ENCODE results near the gene MCTP1. TPM values are rescaled to one million over a fixed set of nuclear protein-coding genes. Genes with fewer than 3 reads are reported as not detected.
A peak's percentile ranks its signal among the peaks of the same experiment; 100 is the strongest.

Gene MCTP1
- total and polyA plus RNA-seq, 4 experiments from 2014 or later = 0.31 to 0.42 (median 0.39) TPM; not detected in 1

GRCh38 chr5:94709277-94709676, 575.6 kb downstream of the MCTP1 start:
- no peaks in the 10 kb centered on the region for H3K9me3 ChIP-seq (ENCODE audit: control insufficient read depth in 1 of 2, low read length in 2 of 2)
- H3K4me3 Mint-ChIP-seq = no peak overlapping the region
- intact Hi-C loops (cut with micrococcal nuclease) = no loop called here
- H3K4me1 ChIP-seq (ENCODE audit: insufficient read depth, low read length) = no peaks in the 10 kb centered on the region
- peaks cover 3% of the 10 kb centered on the region for H3K36me3 ChIP-seq (ENCODE audit: insufficient read depth, low read length)
- no peaks in the 10 kb centered on the region for H3K27me3 Mint-ChIP-seq
- no peak overlapping the region for H3K4me3 ChIP-seq (ENCODE audit: low read length in 2 of 2)
- ChIA-PET POLR2A (ENCODE audit: partially characterized antibody) (no interaction called here), CTCF (ENCODE audit: partially characterized antibody) (no interaction called here)
- no peaks in the 10 kb centered on the region for H3K4me1 Mint-ChIP-seq
- H3K9me3 Mint-ChIP-seq = no peaks in the 10 kb centered on the region
- no peak overlapping the region for H3K27ac ChIP-seq (ENCODE audit: low read depth, low read length)
- no peak for DNase-seq
- H3K27me3 ChIP-seq (ENCODE audit: insufficient read depth, low read length) = no peaks in the 10 kb centered on the region
- H3K36me3 Mint-ChIP-seq = peaks cover 38 to 44% of the 10 kb centered on the region in 2 donors
- peak overlapping the region in 1 of 7 donors; percentile 50 for H3K27ac Mint-ChIP-seq

DNA sequence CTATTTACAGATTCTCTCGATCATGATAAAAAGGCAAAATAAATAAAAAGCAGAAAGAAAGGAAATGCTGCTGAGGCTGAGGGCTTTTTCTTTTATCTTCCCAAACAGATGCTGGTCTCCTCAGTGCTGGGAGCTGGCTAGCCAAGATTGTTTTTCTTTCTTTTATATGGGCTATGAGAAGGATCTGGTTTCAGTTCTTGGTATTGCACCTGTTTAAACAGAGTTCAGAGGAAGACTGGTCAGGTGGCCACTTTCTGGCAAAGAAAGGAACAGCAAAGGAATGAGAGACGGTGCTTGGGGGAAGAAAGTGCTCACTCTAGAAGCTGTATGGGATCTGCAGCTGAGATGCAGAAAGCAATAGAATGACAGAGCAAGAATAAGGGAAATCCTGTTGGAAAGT, 577.5 kb downstream of the MCTP1 start:
- no peaks in the 10 kb centered on the region for H3K4me1 ChIP-seq (ENCODE audit: insufficient read depth, low read length)
- Mint-ChIP-seq H3K9me3 (no peaks in the 10 kb centered on the region), H3K4me3 (no peak overlapping the region), H3K27ac (peak overlapping the region in 1 of 7 donors; percentile 15), H3K4me1 (no peaks in the 10 kb centered on the region), H3K36me3 (peaks cover 34 to 39% of the 10 kb centered on the region in 2 donors), H3K27me3 (no peaks in the 10 kb centered on the region)
- CTCF ChIA-PET (ENCODE audit: partially characterized antibody) = interaction anchor here (1.5 kb wide), 1 partner anchor 183 kb away, joined by 5 read pairs; no protein-coding TSS in a partner anchor
- intact Hi-C loops (cut with micrococcal nuclease) = no loop called here
- no peak overlapping the region for H3K4me3 ChIP-seq (ENCODE audit: low read length in 2 of 2)
- no peak overlapping the region for H3K27ac ChIP-seq (ENCODE audit: low read depth, low read length)
- H3K36me3 ChIP-seq (ENCODE audit: insufficient read depth, low read length) = peaks cover 3% of the 10 kb centered on the region
- H3K9me3 ChIP-seq (ENCODE audit: control insufficient read depth in 1 of 2, low read length in 2 of 2) = no peaks in the 10 kb centered on the region
- no peaks in the 10 kb centered on the region for H3K27me3 ChIP-seq (ENCODE audit: insufficient read depth, low read length)
- POLR2A ChIA-PET (ENCODE audit: partially characterized antibody) = no interaction called here
- DNase-seq = no peak

GRCh38 chr5:94705427-94705826, 579.5 kb downstream of the MCTP1 start:
- Mint-ChIP-seq H3K27ac (no peak overlapping the region), H3K4me3 (no peak overlapping the region), H3K9me3 (no peaks in the 10 kb centered on the region), H3K4me1 (peaks cover 0 to 3% (median 1%) of the 10 kb centered on the region in 4 donors), H3K27me3 (no peaks in the 10 kb centered on the region), H3K36me3 (peaks cover 25 to 28% of the 10 kb centered on the region in 2 donors)
- intact Hi-C loops (cut with micrococcal nuclease) = no loop called here
- no peak overlapping the region for H3K27ac ChIP-seq (ENCODE audit: low read depth, low read length)
- ChIA-PET CTCF (ENCODE audit: partially characterized antibody) (no interaction called here), POLR2A (ENCODE audit: partially characterized antibody) (no interaction called here)
- no peak for DNase-seq
- H3K4me1 ChIP-seq (ENCODE audit: insufficient read depth, low read length) = no peaks in the 10 kb centered on the region
- H3K9me3 ChIP-seq (ENCODE audit: control insufficient read depth in 1 of 2, low read length in 2 of 2) = no peaks in the 10 kb centered on the region
- no peak overlapping the region for H3K4me3 ChIP-seq (ENCODE audit: low read length in 2 of 2)
- no peaks in the 10 kb centered on the region for H3K27me3 ChIP-seq (ENCODE audit: insufficient read depth, low read length)
- H3K36me3 ChIP-seq (ENCODE audit: insufficient read depth, low read length) = no peaks in the 10 kb centered on the region

GRCh38 chr5:94702729-94703128, 582.2 kb downstream of the MCTP1 start:
- Histone ChIP-seq H3K27ac (ENCODE audit: low read depth, low read length) (no peak overlapping the region), H3K36me3 (ENCODE audit: insufficient read depth, low read length) (no peaks in the 10 kb centered on the region), H3K4me1 (ENCODE audit: insufficient read depth, low read length) (no peaks in the 10 kb centered on the region), H3K27me3 (ENCODE audit: insufficient read depth, low read length) (no peaks in the 10 kb centered on the region), H3K4me3 (ENCODE audit: low read length in 2 of 2) (no peak overlapping the region), H3K9me3 (ENCODE audit: control insufficient read depth in 1 of 2, low read length in 2 of 2) (no peaks in the 10 kb centered on the region)
- POLR2A ChIA-PET (ENCODE audit: partially characterized antibody) = no interaction called here
- Mint-ChIP-seq H3K36me3 (peaks cover 8 to 12% of the 10 kb centered on the region in 2 donors), H3K4me1 (peaks cover 0 to 5% (median 2%) of the 10 kb centered on the region in 4 donors), H3K27me3 (no peaks in the 10 kb centered on the region), H3K27ac (peak overlapping the region in 2 of 7 donors; percentile 12 to 29), H3K9me3 (no peaks in the 10 kb centered on the region), H3K4me3 (no peak overlapping the region)
- intact Hi-C loops (cut with micrococcal nuclease) = no loop called here
- CTCF ChIA-PET (ENCODE audit: partially characterized antibody) = no interaction called here
- no peak for DNase-seq

GRCh38 chr5:94700592-94700991, 584.3 kb downstream of the MCTP1 start:
- CTCF ChIA-PET (ENCODE audit: partially characterized antibody) = interaction anchor here (0.6 kb wide), 1 partner anchor 37 kb away, joined by 3 read pairs; no protein-coding TSS in a partner anchor
- Mint-ChIP-seq H3K27me3 (no peaks in the 10 kb centered on the region), H3K4me3 (no peak overlapping the region), H3K36me3 (peaks cover 7 to 9% of the 10 kb centered on the region in 2 donors), H3K9me3 (no peaks in the 10 kb centered on the region), H3K4me1 (peaks cover 0 to 5% (median 2%) of the 10 kb centered on the region in 4 donors), H3K27ac (no peak overlapping the region)
- H3K36me3 ChIP-seq (ENCODE audit: insufficient read depth, low read length) = no peaks in the 10 kb centered on the region
- H3K4me3 ChIP-seq (ENCODE audit: low read length in 2 of 2) = no peak overlapping the region
- H3K4me1 ChIP-seq (ENCODE audit: insufficient read depth, low read length) = no peaks in the 10 kb centered on the region
- POLR2A ChIA-PET (ENCODE audit: partially characterized antibody) = no interaction called here
- H3K27ac ChIP-seq (ENCODE audit: low read depth, low read length) = no peak overlapping the region
- no peak for DNase-seq
- H3K27me3 ChIP-seq (ENCODE audit: insufficient read depth, low read length) = no peaks in the 10 kb centered on the region
- no peaks in the 10 kb centered on the region for H3K9me3 ChIP-seq (ENCODE audit: control insufficient read depth in 1 of 2, low read length in 2 of 2)
- intact Hi-C loops (cut with micrococcal nuclease) = no loop called here

GRCh38 chr5:94699562-94699961, 585.3 kb downstream of the MCTP1 start:
- no peak for DNase-seq
- CTCF ChIA-PET (ENCODE audit: partially characterized antibody) = no interaction called here
- Histone ChIP-seq H3K27me3 (ENCODE audit: insufficient read depth, low read length) (no peaks in the 10 kb centered on the region), H3K27ac (ENCODE audit: low read depth, low read length) (no peak overlapping the region), H3K4me1 (ENCODE audit: insufficient read depth, low read length) (no peaks in the 10 kb centered on the region), H3K4me3 (ENCODE audit: low read length in 2 of 2) (no peak overlapping the region), H3K36me3 (ENCODE audit: insufficient read depth, low read length) (peaks cover 5% of the 10 kb centered on the region), H3K9me3 (ENCODE audit: control insufficient read depth in 1 of 2, low read length in 2 of 2) (no peaks in the 10 kb centered on the region)
- intact Hi-C loops (cut with micrococcal nuclease) = no loop called here
- Mint-ChIP-seq H3K27me3 (no peaks in the 10 kb centered on the region), H3K9me3 (no peaks in the 10 kb centered on the region), H3K27ac (no peak overlapping the region), H3K4me1 (peaks cover 0 to 5% (median 2%) of the 10 kb centered on the region in 4 donors), H3K4me3 (no peak overlapping the region), H3K36me3 (peaks cover 10 to 15% of the 10 kb centered on the region in 2 donors)
- POLR2A ChIA-PET (ENCODE audit: partially characterized antibody) = no interaction called here

DNA sequence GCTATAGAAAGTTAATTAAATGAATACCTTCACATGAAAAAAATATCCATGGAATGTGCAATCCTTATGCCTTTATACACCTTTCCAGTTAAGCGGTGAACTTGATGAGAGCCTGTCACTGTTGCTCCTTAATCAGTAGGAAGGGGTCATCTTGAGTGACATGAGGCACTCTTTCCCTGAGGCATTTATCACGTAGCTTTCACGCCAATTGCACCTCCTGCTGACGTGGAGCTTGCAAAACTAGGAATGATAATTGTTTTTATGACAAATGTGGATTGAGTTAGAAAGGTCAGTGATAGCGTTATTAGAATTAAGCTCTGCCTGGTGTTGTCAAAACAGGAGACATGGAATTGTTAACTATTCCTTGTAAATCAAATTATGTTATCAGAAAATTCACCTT, 586.7 kb downstream of the MCTP1 start:
- CTCF ChIA-PET (ENCODE audit: partially characterized antibody) = no interaction called here
- Mint-ChIP-seq H3K27ac (no peak overlapping the region), H3K9me3 (no peaks in the 10 kb centered on the region), H3K27me3 (no peaks in the 10 kb centered on the region), H3K4me3 (no peak overlapping the region), H3K36me3 (peaks cover 12 to 15% of the 10 kb centered on the region in 2 donors), H3K4me1 (peaks cover 0 to 5% (median 2%) of the 10 kb centered on the region in 4 donors)
- Histone ChIP-seq H3K9me3 (ENCODE audit: control insufficient read depth in 1 of 2, low read length in 2 of 2) (no peaks in the 10 kb centered on the region), H3K27ac (ENCODE audit: low read depth, low read length) (no peak overlapping the region), H3K4me1 (ENCODE audit: insufficient read depth, low read length) (no peaks in the 10 kb centered on the region), H3K27me3 (ENCODE audit: insufficient read depth, low read length) (no peaks in the 10 kb centered on the region), H3K36me3 (ENCODE audit: insufficient read depth, low read length) (peaks cover 5% of the 10 kb centered on the region), H3K4me3 (ENCODE audit: low read length in 2 of 2) (no peak overlapping the region)
- no peak for DNase-seq
- POLR2A ChIA-PET (ENCODE audit: partially characterized antibody) = no interaction called here
- intact Hi-C loops (cut with micrococcal nuclease) = no loop called here

- Mint-ChIP-seq H3K36me3 (peaks cover 19 to 33% of the 10 kb centered on the region in 2 donors), H3K27ac (no peak overlapping the region), H3K9me3 (no peaks in the 10 kb centered on the region), H3K4me1 (peaks cover 0 to 3% (median 2%) of the 10 kb centered on the region in 4 donors), H3K4me3 (no peak overlapping the region), H3K27me3 (no peaks in the 10 kb centered on the region)
- no peak for DNase-seq
- no peaks in the 10 kb centered on the region for H3K4me1 ChIP-seq (ENCODE audit: insufficient read depth, low read length)
- no peak overlapping the region for H3K4me3 ChIP-seq (ENCODE audit: low read length in 2 of 2)
- H3K9me3 ChIP-seq (ENCODE audit: control insufficient read depth in 1 of 2, low read length in 2 of 2) = no peaks in the 10 kb centered on the region
- no peaks in the 10 kb centered on the region for H3K27me3 ChIP-seq (ENCODE audit: insufficient read depth, low read length)
- ChIA-PET POLR2A (ENCODE audit: partially characterized antibody) (no interaction called here), CTCF (ENCODE audit: partially characterized antibody) (interaction anchor here (1.6 kb wide), 1 partner anchor 170 kb away, joined by 8 read pairs; no protein-coding TSS in a partner anchor)
- intact Hi-C loops (cut with micrococcal nuclease) = loop anchor here (5.0 kb wide), 2 partner anchors 158 to 1087 kb away; no protein-coding TSS in a partner anchor
- no peak overlapping the region for H3K27ac ChIP-seq (ENCODE audit: low read depth, low read length)
- peaks cover 5% of the 10 kb centered on the region for H3K36me3 ChIP-seq (ENCODE audit: insufficient read depth, low read length)
These were observed 590.2 kb downstream of the MCTP1 start for GRCh38 chr5:94694671-94695070.

All from CD4-positive, alpha-beta memory T cell (primary cell).